GM10266 (cell line): Measurements from ENCODE around the gene WWOX.
A peak's percentile ranks its signal among the peaks of the same experiment; 100 is the strongest.

ENCODE experiments used
- DNase-seq: peaks from one replicate; pipeline ENCODE4 v3.0.0; 2012; ENCODE audit errors: extremely low spot score
- TF ChIP-seq, protein P1 (sequence below): IDR thresholded peaks from 2 replicates; pipeline ENCODE4 v1.5.1; 2012; ENCODE audit warnings: mild to moderate bottlenecking, low read depth; ENCODE audit not compliant: control insufficient read depth, insufficient read depth; ENCODE audit errors: missing control alignments

WWOX gene

GRCh38 chr16:78703936-78704335, 604.5 kb downstream of the WWOX start:
- TF ChIP-seq, protein P1, sequence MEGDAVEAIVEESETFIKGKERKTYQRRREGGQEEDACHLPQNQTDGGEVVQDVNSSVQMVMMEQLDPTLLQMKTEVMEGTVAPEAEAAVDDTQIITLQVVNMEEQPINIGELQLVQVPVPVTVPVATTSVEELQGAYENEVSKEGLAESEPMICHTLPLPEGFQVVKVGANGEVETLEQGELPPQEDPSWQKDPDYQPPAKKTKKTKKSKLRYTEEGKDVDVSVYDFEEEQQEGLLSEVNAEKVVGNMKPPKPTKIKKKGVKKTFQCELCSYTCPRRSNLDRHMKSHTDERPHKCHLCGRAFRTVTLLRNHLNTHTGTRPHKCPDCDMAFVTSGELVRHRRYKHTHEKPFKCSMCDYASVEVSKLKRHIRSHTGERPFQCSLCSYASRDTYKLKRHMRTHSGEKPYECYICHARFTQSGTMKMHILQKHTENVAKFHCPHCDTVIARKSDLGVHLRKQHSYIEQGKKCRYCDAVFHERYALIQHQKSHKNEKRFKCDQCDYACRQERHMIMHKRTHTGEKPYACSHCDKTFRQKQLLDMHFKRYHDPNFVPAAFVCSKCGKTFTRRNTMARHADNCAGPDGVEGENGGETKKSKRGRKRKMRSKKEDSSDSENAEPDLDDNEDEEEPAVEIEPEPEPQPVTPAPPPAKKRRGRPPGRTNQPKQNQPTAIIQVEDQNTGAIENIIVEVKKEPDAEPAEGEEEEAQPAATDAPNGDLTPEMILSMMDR, result no peak

DNA sequence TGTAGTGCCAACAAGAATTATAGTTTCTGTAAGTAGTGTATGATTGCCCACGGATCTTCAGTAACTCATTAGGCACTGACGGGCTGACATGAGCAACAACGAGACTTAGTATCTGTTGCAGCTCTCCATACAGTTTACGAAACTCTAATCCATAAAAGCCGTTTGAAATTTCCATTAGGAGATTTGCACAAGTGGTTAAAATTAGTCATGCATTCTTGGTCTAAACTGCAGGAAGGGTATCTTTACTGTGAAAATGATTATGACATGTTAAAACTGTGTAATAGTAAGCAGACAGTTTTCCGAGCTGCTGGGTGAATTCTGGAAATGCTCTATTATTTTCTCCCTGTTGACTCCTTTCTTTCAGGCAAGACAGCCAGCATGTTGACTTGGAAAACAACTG, 605.0 kb downstream of the WWOX start:
- TF ChIP-seq, protein P1, result no peak
- DNase-seq, result no peak

More at GRCh38 chr16:78703936-78704335, 604.5 kb downstream of the WWOX start:
- no peak for DNase-seq

- TF ChIP-seq, protein P1, result peak; percentile 50
- DNase-seq, result no peak
Observed at GRCh38 chr16:78705694-78706093, 606.2 kb downstream of the WWOX start.

GRCh38 chr16:78706637-78707036, 607.2 kb downstream of the WWOX start:
- TF ChIP-seq, protein P1, result no peak
- no peak for DNase-seq

DNA sequence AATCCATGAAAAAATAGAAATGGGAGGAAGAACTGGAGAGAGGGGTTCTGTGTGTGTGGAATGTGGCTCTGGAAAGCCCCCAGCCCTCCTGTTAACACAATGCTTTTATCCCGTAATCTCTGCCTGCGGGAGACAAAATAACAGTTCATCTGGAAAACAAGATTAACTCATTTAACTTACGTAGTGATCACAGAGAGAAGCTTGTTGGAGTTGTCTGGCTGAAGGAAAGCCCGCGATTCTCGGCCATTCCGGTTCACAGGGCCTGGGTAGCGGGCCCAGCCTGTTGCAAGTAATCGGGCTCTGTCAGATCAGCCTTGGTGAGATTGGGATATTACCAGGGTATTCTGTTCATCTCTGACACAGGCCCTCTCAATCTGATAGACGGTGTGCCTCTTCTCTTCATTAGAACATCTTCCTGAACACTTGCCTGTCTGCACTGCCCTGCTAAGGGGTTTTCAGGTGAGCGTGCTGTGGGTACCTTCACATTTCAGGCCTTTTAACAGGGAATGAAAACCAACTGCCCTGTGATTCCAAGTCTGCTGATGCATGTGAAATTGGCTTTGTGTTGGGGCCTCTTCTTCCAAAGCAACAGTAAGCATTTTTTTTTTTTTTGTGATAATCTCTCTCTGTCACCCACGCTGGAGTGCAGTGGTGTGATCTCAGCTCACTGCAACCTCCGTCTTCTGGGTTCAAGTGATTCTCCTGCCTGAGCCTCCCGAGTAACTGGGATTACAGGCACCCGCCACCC, 609.9 kb downstream of the WWOX start:
- TF ChIP-seq, protein P1, result no peak
- DNase-seq, result no peak

DNA sequence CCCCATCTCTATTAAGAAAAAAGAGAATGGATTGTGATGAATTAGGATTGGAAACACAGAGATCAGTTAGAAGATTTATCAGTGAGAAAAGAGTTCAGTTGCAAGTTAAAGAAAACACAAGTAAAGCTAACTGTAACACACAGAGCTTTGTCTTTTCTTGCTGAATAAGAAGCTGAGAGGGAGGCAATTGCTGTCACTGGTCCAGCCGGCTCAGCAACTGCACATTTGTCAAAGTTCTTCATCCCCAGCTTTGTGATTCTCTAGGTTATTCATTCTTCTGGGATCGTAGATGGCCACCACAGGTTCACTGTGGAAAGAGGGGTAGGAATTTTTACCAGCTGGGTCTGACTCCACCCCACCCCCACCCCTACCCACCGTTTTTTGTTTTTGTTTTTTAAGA, 615.7 kb downstream of the WWOX start:
- no peak for DNase-seq
- TF ChIP-seq, protein P1, result no peak

GRCh38 chr16:78715673-78716072, 616.2 kb downstream of the WWOX start:
- no peak for DNase-seq
- TF ChIP-seq, protein P1, result no peak
